Type B pancreatic cell (in vitro differentiated cells): ENCODE results near the gene MDM1. TPM values are rescaled to one million over a fixed set of nuclear protein-coding genes. Genes with fewer than 3 reads are reported as not detected.

ENCODE experiments used
- DNase-seq: peaks from one replicate; pipeline ENCODE4 v3.0.0; 2021; ENCODE audit warnings: mixed read lengths; ENCODE audit not compliant: unreplicated experiment; ENCODE audit errors: extremely low spot score
- H3K27ac Mint-ChIP-seq: 2 replicates; pipeline ENCODE4 v1.8.0; 2021; ENCODE audit warnings: mild to moderate bottlenecking, mixed read lengths
- H3K27me3 Mint-ChIP-seq: 2 replicates; pipeline ENCODE4 v1.8.0; 2021; ENCODE audit warnings: mixed read lengths
- H3K36me3 Mint-ChIP-seq: 2 replicates; pipeline ENCODE4 v1.8.0; 2021; ENCODE audit warnings: mixed read lengths
- H3K4me1 Mint-ChIP-seq: one replicate; pipeline ENCODE4 v1.8.0; 2021; ENCODE audit warnings: mixed read lengths; ENCODE audit not compliant: unreplicated experiment
- H3K4me3 Mint-ChIP-seq: 2 replicates; pipeline ENCODE4 v1.8.0; 2021; ENCODE audit warnings: mild to moderate bottlenecking, mixed read lengths
- H3K9me3 Mint-ChIP-seq: 2 replicates; pipeline ENCODE4 v1.8.0; 2021; ENCODE audit warnings: mixed read lengths
- total RNA-seq: library from RNA; stranded (reverse); gene quantifications from 2 replicates; pipeline ENCODE4 v1.2.1, GENCODE V29; 2021; ENCODE audit warnings: low replicate concordance
- TF ChIP-seq, protein P1 (sequence below): fragments of 200-600 bp; sonication (generic); conservative IDR thresholded peaks from 2 replicates; pipeline ENCODE4 v1.5.0; 2021; ENCODE audit warnings: antibody characterized with exemption, mild to moderate bottlenecking

MDM1 gene
- total RNA-seq, 1 donor from 2014 or later, result 24.0 TPM

DNA sequence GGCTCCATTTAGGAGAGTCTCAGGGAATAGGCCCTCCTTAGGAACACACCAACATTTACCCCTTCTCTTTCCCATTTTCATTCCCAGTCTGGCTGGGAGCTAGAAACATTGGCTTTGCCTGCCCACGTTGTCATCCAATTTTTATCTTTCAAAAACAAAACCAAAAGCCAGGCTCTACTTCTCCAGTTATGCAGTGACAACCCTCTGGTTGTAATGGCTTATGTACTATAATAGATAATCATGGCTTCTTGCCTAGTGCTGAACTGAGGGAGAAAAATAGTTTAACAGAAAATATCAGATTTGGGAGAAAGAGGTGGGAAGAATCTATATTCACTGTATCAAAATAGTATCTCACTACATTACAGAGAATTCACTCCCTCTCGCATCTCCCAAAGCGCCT, 46.6 kb downstream of the MDM1 start:
- Mint-ChIP-seq H3K4me3 (no peak overlapping the region), H3K27me3 (no peaks in the 10 kb centered on the region), H3K9me3 (no peaks in the 10 kb centered on the region), H3K27ac (no peak overlapping the region), H3K36me3 (no peaks in the 10 kb centered on the region), H3K4me1 (no peaks in the 10 kb centered on the region)
- DNase-seq, result no peak
- TF ChIP-seq, protein P1, sequence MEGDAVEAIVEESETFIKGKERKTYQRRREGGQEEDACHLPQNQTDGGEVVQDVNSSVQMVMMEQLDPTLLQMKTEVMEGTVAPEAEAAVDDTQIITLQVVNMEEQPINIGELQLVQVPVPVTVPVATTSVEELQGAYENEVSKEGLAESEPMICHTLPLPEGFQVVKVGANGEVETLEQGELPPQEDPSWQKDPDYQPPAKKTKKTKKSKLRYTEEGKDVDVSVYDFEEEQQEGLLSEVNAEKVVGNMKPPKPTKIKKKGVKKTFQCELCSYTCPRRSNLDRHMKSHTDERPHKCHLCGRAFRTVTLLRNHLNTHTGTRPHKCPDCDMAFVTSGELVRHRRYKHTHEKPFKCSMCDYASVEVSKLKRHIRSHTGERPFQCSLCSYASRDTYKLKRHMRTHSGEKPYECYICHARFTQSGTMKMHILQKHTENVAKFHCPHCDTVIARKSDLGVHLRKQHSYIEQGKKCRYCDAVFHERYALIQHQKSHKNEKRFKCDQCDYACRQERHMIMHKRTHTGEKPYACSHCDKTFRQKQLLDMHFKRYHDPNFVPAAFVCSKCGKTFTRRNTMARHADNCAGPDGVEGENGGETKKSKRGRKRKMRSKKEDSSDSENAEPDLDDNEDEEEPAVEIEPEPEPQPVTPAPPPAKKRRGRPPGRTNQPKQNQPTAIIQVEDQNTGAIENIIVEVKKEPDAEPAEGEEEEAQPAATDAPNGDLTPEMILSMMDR, result no peak

DNA sequence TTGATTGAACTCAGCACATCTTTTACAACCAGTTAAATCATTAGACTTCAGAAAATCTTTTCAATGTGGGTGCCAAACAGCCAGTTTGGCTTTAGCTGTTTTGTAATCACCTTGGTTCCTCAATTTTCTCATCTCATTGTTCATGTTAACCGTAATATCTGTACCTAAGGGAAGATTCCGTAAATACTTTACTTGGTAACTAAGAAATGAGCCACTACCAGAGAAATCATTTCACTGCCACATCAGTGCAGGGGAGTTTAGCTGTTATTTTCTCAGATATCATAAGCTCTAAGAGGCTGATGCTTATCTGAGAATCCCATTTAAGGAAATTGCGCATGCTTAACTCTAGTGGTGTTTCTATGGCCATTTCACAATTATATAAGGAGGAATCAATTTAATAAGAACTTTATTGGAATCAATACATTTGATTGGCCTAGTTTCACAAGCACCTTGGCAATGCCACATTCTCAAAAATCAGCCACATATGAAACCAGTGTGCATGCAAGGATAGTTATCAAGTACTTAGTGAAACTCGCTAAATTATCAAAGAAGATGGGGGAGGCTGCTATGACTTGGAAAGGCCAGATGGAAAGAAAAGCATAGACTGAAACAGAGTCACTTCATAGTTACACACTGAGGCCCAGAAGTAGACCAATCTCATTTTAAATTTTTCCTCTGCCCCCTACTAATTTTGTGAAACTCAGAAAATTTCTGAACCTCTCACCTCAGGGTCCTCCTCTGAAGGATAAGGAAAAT, 50.7 kb downstream of the MDM1 start:
- no peak for DNase-seq
- no peak overlapping the region for H3K27ac Mint-ChIP-seq
- H3K9me3 Mint-ChIP-seq, result peaks cover 4% of the 10 kb centered on the region
- peaks cover 15% of the 10 kb centered on the region for H3K4me1 Mint-ChIP-seq
- TF ChIP-seq, protein P1, result no peak
- no peaks in the 10 kb centered on the region for H3K36me3 Mint-ChIP-seq
- no peak overlapping the region for H3K4me3 Mint-ChIP-seq
- H3K27me3 Mint-ChIP-seq, result no peaks in the 10 kb centered on the region

DNA sequence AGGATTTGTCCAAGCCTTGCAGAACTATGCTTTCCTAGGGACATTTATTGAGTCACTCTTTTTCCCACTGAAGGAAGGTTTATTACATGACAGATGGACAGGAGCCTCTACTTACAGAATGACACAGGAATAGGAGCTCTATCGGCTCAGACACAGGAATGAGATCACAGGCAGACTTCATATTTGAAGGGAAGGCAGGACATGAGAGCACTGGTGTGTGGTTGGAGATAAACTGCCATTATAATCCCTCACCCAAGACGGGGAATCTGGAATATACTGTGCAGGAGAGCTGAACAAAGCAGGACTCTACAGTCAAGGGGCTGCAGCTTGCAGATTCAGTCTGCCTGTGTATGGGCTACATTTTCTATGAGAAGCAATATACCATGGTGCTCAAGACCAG, 51.9 kb downstream of the MDM1 start:
- peaks cover 15% of the 10 kb centered on the region for H3K4me1 Mint-ChIP-seq
- H3K4me3 Mint-ChIP-seq, result no peak overlapping the region
- H3K27ac Mint-ChIP-seq, result no peak overlapping the region
- no peaks in the 10 kb centered on the region for H3K36me3 Mint-ChIP-seq
- TF ChIP-seq, protein P1, result no peak
- H3K9me3 Mint-ChIP-seq, result peaks cover 4% of the 10 kb centered on the region
- no peaks in the 10 kb centered on the region for H3K27me3 Mint-ChIP-seq
- DNase-seq, result no peak

DNA sequence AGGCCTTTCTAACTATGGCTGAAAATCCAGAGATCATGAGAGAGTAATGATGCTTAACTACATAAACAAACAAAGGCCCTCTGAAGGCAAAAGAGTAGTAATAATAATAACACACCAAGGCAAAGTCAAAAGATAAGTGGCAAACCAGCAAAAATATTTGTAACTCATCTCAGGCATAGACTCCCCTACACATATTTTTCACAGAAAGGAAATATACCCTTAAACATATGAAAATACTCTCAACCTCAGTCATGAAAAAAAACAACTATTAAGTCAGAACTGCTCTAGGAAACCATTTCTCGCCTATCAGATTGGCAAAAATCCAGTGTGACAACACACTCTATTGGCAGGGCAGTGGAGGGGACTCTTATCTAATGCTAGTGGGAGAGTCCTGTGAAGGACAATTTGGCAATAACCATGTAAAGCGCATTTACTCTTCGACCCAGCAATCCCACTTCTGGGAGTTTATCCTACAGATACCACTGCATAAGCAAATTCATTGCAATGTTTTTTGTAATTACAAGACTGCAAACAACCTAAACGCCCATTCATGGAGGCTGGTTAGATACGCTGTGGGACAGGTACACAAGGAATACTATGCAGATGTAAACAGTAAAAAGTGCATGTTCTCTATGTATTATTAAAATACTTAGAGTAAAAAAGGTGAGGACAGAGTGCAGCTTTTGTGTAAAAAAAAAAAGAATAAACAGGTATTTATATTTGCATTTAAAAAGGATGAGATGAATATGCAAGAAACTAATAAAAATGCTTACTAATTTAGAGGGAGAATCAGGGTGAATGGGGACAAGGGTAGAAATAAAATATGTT, 52.7 kb downstream of the MDM1 start:
- TF ChIP-seq, protein P1, result no peak
- Mint-ChIP-seq H3K27me3 (no peaks in the 10 kb centered on the region), H3K4me1 (peaks cover 15% of the 10 kb centered on the region), H3K36me3 (no peaks in the 10 kb centered on the region), H3K27ac (no peak overlapping the region), H3K4me3 (no peak overlapping the region), H3K9me3 (peaks cover 4% of the 10 kb centered on the region)
- DNase-seq, result no peak

DNA sequence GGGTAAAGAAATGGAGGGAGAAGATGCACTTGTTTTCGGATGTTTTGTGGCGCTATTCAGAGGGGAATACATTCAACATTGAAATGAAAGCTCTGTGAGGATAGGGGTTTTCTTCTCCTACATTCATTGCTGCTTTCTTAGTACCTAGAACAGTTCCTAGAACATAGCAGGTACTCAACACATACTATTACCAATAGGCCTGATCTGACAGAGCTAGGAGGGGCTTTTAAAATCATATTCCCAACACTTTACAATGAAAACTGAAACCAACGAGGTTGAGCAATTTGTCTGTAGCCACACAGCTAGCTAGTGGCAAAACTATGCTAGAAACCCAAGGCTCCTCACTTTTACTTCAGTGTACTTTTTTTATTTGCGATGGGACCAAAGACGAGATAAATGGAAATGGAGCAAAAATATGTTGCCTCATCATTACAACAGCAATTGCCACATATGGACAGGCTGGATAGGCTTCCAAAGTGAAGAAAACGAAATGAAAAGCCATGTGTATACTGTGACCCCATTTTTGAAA, 55.7 kb downstream of the MDM1 start:
- peaks cover 4% of the 10 kb centered on the region for H3K9me3 Mint-ChIP-seq
- H3K36me3 Mint-ChIP-seq, result no peaks in the 10 kb centered on the region
- peak overlapping the region; percentile 2 for H3K27ac Mint-ChIP-seq
- TF ChIP-seq, protein P1, result no peak
- no peak overlapping the region for H3K4me3 Mint-ChIP-seq
- no peaks in the 10 kb centered on the region for H3K27me3 Mint-ChIP-seq
- H3K4me1 Mint-ChIP-seq, result peaks cover 15% of the 10 kb centered on the region
- no peak for DNase-seq
